ENCODE measurements around the gene B2M. TPM values are rescaled to one million over a fixed set of nuclear protein-coding genes. Genes with fewer than 3 reads are reported as not detected.

B2M gene
- total and polyA plus RNA-seq, 2 of the 13 experiments (the other 11 are each of a cell fraction or from before 2014, with no cell fraction given): 784 to 857 TPM

DNA sequence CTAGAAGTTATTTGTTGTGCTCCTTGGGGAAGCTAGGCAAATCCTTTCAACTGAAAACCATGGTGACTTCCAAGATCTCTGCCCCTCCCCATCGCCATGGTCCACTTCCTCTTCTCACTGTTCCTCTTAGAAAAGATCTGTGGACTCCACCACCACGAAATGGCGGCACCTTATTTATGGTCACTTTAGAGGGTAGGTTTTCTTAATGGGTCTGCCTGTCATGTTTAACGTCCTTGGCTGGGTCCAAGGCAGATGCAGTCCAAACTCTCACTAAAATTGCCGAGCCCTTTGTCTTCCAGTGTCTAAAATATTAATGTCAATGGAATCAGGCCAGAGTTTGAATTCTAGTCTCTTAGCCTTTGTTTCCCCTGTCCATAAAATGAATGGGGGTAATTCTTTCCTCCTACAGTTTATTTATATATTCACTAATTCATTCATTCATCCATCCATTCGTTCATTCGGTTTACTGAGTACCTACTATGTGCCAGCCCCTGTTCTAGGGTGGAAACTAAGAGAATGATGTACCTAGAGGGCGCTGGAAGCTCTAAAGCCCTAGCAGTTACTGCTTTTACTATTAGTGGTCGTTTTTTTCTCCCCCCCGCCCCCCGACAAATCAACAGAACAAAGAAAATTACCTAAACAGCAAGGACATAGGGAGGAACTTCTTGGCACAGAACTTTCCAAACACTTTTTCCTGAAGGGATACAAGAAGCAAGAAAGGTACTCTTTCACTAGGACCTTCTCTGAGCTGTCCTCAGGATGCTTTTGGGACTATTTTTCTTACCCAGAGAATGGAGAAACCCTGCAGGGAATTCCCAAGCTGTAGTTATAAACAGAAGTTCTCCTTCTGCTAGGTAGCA, 851 bp upstream of the B2M start:
- peak overlapping the region; percentile 88 for H3K4me2 ChIP-seq (ENCODE audit: low read depth, low read length)
- DNase-seq (ENCODE audit: low spot score) (no peak), FAIRE-seq (no peak), ATAC-seq (no peak)
- WGBS (ENCODE audit: low lambda C conversion rate): 31% methylated on average over 11 of the region's 11 CpGs
- in situ Hi-C loops (cut with HindIII; ENCODE audit: extremely low pct_ligation_motif_present, low pct_unique_long_range_greater_than_20kb) (no loop called here), intact Hi-C loops (cut with micrococcal nuclease; ENCODE audit: unreplicated experiment) (loop anchor here (1.0 to 2.0 kb wide), 3 partner anchors 18 to 48 kb away; partner anchors contain the start of gene SPG11)
- POLR2A ChIA-PET: interaction anchor here (1.0 to 6.6 kb wide), 11 partner anchors 11 to 377 kb away, joined by 3 to 157 read pairs (median 9); partner anchors contain the start of genes EIF3J, SPG11 and TRIM69
- peaks cover 17% of the 10 kb centered on the region; the same call in 1 of the 2 replicates for H4K20me1 ChIP-seq (ENCODE audit: insufficient read depth, low read length)
- CTCF ChIA-PET (ENCODE audit: low intra/inter-chr PET ratio, low total read pairs): no interaction called here
- H3K4me3 ChIP-seq (replicated peaks in 1 of 3; ENCODE audit: insufficient read depth in 1 of 3, low read depth in 2 of 3, low read length in 3 of 3): peak overlapping the region; percentile 85 to 99 (median 96)
- peak overlapping the region; percentile 94 for H2AFZ ChIP-seq (ENCODE audit: low read length)
- no peaks in the 10 kb centered on the region for H3K9me3 ChIP-seq (ENCODE audit: low read length)
- H3K36me3 ChIP-seq (replicated peaks in 1 of 2; ENCODE audit: control insufficient read depth in 1 of 2, insufficient read depth in 2 of 2, low read length in 2 of 2): peaks cover 0 to 7% of the 10 kb centered on the region in 2 experiments; a peak in 1 of 5 replicates
- peaks cover 36% of the 10 kb centered on the region for H3K4me1 ChIP-seq (ENCODE audit: insufficient read depth, low read length)
- no peaks in the 10 kb centered on the region; a peak in 1 of 5 replicates for H3K27me3 ChIP-seq (ENCODE audit: control insufficient read depth in 1 of 2, insufficient read depth in 2 of 2, low read length in 2 of 2)
- peak overlapping the region; percentile 96 for H3K27ac ChIP-seq (ENCODE audit: extremely low read length, insufficient read depth, low read length)
- BruUV-seq (replicated peaks): TSS peak; percentile 70
- H3K79me2 ChIP-seq (ENCODE audit: insufficient read depth, low read length): peaks cover 39% of the 10 kb centered on the region
- peak overlapping the region; percentile 94 for H3K9ac ChIP-seq (ENCODE audit: insufficient read depth, low read depth, low read length)
- TF ChIP-seq ZKSCAN1 (IDR thresholded peaks at IDR 0.05; ENCODE audit: low read length) (peak; percentile 99), GFI1 (CRISPR knock-in tag; IDR thresholded peaks at IDR 0.05; ENCODE audit: borderline replicate concordance) (0 out of 2 replicates have a peak, but pooled peaks have one; percentile 7), ZMYM3 (CRISPR knock-in tag; IDR thresholded peaks at IDR 0.05) (peak; percentile 34; the same call in 1 of the 2 replicates), ZNF768 (CRISPR knock-in tag; IDR thresholded peaks at IDR 0.05) (no peak), KDM1A (CRISPR knock-in tag; IDR thresholded peaks at IDR 0.05) (peak; percentile 62; the same call in 1 of the 2 replicates), NR2C2 (CRISPR knock-in tag; IDR thresholded peaks at IDR 0.05; ENCODE audit: borderline replicate concordance) (peak; percentile 4; the same call in 1 of the 2 replicates), SRSF4 (IDR thresholded peaks at IDR 0.05; ENCODE audit: low read depth, low read length, poor library complexity, severe bottlenecking) (no peak), MTA1 (CRISPR knock-in tag; IDR thresholded peaks at IDR 0.05; ENCODE audit: borderline replicate concordance) (no peak), RCOR2 (CRISPR knock-in tag; IDR thresholded peaks at IDR 0.05) (peak; percentile 63; the same call in 1 of the 2 replicates), HNRNPLL (IDR thresholded peaks at IDR 0.05; ENCODE audit: low read depth, low read length, poor library complexity, severe bottlenecking) (no peak)
- TF ChIP-seq, protein P1, sequence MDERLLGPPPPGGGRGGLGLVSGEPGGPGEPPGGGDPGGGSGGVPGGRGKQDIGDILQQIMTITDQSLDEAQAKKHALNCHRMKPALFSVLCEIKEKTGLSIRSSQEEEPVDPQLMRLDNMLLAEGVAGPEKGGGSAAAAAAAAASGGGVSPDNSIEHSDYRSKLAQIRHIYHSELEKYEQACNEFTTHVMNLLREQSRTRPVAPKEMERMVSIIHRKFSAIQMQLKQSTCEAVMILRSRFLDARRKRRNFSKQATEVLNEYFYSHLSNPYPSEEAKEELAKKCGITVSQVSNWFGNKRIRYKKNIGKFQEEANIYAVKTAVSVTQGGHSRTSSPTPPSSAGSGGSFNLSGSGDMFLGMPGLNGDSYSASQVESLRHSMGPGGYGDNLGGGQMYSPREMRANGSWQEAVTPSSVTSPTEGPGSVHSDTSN (CRISPR knock-in tag; IDR thresholded peaks at IDR 0.05): no peak
- TF ChIP-seq, protein P2, sequence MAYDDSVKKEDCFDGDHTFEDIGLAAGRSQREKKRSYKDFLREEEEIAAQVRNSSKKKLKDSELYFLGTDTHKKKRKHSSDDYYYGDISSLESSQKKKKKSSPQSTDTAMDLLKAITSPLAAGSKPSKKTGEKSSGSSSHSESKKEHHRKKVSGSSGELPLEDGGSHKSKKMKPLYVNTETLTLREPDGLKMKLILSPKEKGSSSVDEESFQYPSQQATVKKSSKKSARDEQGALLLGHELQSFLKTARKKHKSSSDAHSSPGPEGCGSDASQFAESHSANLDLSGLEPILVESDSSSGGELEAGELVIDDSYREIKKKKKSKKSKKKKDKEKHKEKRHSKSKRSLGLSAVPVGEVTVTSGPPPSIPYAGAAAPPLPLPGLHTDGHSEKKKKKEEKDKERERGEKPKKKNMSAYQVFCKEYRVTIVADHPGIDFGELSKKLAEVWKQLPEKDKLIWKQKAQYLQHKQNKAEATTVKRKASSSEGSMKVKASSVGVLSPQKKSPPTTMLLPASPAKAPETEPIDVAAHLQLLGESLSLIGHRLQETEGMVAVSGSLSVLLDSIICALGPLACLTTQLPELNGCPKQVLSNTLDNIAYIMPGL (CRISPR knock-in tag; IDR thresholded peaks at IDR 0.05; ENCODE audit: borderline replicate concordance in 1 of 2, low read depth in 1 of 2): peak in 1 of 2 experiments; percentile 44; a peak in 1 of 4 replicates
- TF ChIP-seq, protein P3, sequence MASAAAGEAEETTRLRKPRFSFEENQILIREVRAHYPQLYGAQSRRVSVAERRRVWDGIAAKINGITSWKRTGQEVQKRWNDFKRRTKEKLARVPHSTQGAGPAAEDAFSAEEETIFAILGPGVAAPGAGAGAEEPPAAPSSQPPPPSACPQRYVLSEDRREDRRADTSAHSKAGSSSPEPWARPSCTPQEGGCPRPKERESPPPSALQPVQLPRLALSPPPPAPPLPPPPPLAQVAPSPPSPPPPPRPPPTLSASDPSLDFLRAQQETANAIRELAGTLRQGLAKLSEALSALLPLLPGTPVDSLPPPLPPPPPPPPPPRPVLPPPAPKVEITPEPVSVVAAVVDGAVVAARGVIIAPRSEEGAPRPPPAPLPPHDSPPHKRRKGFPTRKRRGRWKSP (CRISPR knock-in tag; IDR thresholded peaks at IDR 0.05): no peak
- TF ChIP-seq, protein P4, sequence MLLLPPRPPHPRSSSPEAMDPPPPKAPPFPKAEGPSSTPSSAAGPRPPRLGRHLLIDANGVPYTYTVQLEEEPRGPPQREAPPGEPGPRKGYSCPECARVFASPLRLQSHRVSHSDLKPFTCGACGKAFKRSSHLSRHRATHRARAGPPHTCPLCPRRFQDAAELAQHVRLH (CRISPR knock-in tag; IDR thresholded peaks at IDR 0.05; ENCODE audit: borderline replicate concordance, low read depth): no peak
- TF ChIP-seq, protein P5, sequence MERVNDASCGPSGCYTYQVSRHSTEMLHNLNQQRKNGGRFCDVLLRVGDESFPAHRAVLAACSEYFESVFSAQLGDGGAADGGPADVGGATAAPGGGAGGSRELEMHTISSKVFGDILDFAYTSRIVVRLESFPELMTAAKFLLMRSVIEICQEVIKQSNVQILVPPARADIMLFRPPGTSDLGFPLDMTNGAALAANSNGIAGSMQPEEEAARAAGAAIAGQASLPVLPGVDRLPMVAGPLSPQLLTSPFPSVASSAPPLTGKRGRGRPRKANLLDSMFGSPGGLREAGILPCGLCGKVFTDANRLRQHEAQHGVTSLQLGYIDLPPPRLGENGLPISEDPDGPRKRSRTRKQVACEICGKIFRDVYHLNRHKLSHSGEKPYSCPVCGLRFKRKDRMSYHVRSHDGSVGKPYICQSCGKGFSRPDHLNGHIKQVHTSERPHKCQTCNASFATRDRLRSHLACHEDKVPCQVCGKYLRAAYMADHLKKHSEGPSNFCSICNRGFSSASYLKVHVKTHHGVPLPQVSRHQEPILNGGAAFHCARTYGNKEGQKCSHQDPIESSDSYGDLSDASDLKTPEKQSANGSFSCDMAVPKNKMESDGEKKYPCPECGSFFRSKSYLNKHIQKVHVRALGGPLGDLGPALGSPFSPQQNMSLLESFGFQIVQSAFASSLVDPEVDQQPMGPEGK (CRISPR knock-in tag; IDR thresholded peaks at IDR 0.05): peak; percentile 44; the same call in 1 of the 2 replicates
